OCI-LY1 (cell line): ENCODE measurements around the gene LEKR1.

Experiments used
- CTCF ChIP-seq: fragments of 200-600 bp; sonication (generic), shearing (Covaris generic); IDR thresholded peaks from 2 replicates; pipeline ENCODE4 v1.5.1; 2017; ENCODE audit warnings: mild to moderate bottlenecking, antibody characterized with exemption, low read length, moderate library complexity, mixed read lengths
- EZH2 ChIP-seq: fragments of 200-600 bp; sonication (generic), shearing (Covaris generic); IDR thresholded peaks from 2 replicates; pipeline ENCODE4 v1.8.0; 2017; ENCODE audit warnings: borderline replicate concordance, mixed run types, mild to moderate bottlenecking, antibody characterized with exemption, low read length, moderate library complexity, mixed read lengths

- TF ChIP-seq EZH2 (no peak), CTCF (no peak)
These were observed 266.1 kb downstream of the LEKR1 start for GRCh38 chr3:157092230-157092629.
